ENCODE results near the gene SHD.

SHD gene

DNA sequence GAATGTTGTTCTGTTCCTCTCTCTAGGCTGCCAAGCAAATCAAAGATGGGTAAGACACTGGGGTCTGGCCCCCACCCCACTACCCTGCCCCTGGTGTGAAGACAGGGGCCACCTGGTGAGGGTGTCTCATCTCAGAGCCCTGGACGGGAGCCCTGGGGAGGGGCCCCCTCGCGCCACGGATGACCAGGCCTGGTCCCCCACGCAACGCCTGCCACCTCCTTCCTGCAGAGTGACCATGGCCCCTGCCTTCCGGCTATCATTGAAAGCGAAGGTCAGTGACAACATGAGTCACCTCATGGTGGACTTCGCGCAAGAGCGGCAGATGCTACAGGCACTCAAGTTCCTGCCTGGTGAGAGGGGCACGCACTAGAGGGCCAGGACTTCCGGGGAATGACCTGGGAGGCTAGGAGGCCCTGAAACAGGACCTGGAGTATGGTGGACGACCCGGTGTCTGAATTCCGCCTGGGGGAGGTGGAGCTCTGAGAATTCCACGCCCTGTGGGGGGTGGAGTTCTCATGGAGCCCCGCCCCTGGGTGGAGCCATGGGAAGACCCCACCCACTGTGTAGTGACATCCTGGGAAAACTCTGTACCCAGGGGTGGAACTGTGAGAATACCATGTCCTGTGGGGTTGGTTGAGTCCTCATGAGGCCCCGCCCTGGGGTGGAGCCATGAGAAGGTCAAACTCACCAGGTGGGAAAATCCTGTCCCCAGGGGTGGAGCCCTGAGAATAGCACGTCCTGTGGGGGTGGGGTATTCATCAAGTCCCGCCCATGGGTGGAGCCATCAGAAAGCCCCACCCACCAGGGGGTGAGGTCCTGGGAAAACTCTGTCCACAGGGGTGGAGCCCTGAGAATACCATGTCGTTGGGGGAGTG lies 31.4 kb downstream of the SHD start:
- no peak overlapping the region for H3K4me3 ChIP-seq (replicated peaks; ENCODE audit: insufficient read depth, low read length)
- no peak for DNase-seq (ENCODE audit: low read depth in 1 of 2, low spot score in 1 of 2)
- TF ChIP-seq REST (IDR thresholded peaks at IDR 0.05; ENCODE audit: insufficient replicate concordance, low read depth) = no peak
- TF ChIP-seq POLR2AphosphoS5 (IDR thresholded peaks at IDR 0.05; ENCODE audit: low read depth) = no peak
- TF ChIP-seq, protein P1, sequence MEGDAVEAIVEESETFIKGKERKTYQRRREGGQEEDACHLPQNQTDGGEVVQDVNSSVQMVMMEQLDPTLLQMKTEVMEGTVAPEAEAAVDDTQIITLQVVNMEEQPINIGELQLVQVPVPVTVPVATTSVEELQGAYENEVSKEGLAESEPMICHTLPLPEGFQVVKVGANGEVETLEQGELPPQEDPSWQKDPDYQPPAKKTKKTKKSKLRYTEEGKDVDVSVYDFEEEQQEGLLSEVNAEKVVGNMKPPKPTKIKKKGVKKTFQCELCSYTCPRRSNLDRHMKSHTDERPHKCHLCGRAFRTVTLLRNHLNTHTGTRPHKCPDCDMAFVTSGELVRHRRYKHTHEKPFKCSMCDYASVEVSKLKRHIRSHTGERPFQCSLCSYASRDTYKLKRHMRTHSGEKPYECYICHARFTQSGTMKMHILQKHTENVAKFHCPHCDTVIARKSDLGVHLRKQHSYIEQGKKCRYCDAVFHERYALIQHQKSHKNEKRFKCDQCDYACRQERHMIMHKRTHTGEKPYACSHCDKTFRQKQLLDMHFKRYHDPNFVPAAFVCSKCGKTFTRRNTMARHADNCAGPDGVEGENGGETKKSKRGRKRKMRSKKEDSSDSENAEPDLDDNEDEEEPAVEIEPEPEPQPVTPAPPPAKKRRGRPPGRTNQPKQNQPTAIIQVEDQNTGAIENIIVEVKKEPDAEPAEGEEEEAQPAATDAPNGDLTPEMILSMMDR (IDR thresholded peaks at IDR 0.05; ENCODE audit: insufficient read depth, low read length) = no peak
- no peak for TF ChIP-seq SPI1 (IDR thresholded peaks at IDR 0.05; ENCODE audit: borderline replicate concordance, low read depth)
- TF ChIP-seq GABPA (IDR thresholded peaks at IDR 0.05; ENCODE audit: low read depth) = no peak
- H3K27me3 ChIP-seq (ENCODE audit: insufficient read depth, poor library complexity, severe bottlenecking) = peaks cover under 1% of the 10 kb centered on the region
- H3K27ac ChIP-seq (replicated peaks) = no peak overlapping the region

GRCh38 chr19:4313847-4314490 lies 34.9 kb downstream of the SHD start:
- Histone ChIP-seq H3K27me3 (ENCODE audit: insufficient read depth, poor library complexity, severe bottlenecking) (no peaks in the 10 kb centered on the region), H3K27ac (replicated peaks) (no peak overlapping the region), H3K4me3 (replicated peaks; ENCODE audit: insufficient read depth, low read length) (no peak overlapping the region)
- no peak for DNase-seq (ENCODE audit: low read depth in 1 of 2, low spot score in 1 of 2)
- TF ChIP-seq SPI1 (IDR thresholded peaks at IDR 0.05; ENCODE audit: borderline replicate concordance, low read depth) = no peak
- TF ChIP-seq GABPA (IDR thresholded peaks at IDR 0.05; ENCODE audit: low read depth) = no peak
- no peak for TF ChIP-seq REST (IDR thresholded peaks at IDR 0.05; ENCODE audit: insufficient replicate concordance, low read depth)
- TF ChIP-seq, protein P1 (IDR thresholded peaks at IDR 0.05; ENCODE audit: insufficient read depth, low read length) = no peak
- TF ChIP-seq POLR2AphosphoS5 (IDR thresholded peaks at IDR 0.05; ENCODE audit: low read depth) = no peak

DNA sequence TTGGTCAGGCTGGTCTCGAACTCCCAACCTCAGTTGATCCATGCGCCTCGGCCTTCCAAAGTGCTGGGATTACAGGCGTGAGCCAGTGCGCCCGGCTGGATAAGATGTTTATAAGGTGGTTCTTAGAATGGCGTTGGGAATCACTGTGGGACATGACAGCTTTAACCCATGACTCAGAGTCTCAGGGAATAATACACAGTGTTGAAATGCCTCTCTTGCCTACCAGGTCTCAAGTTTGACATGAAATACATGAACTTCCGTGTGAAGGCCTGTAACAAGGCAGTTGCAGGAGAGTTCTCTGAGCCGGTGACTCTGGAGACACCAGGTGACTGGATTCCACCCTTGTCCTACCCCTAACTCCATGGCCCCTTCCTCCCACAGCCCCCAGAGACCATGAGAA lies 37.9 kb downstream of the SHD start:
- Histone ChIP-seq H3K27ac (replicated peaks) (no peak overlapping the region), H3K27me3 (ENCODE audit: insufficient read depth, poor library complexity, severe bottlenecking) (no peaks in the 10 kb centered on the region), H3K4me3 (replicated peaks; ENCODE audit: insufficient read depth, low read length) (no peak overlapping the region)
- DNase-seq (ENCODE audit: low read depth in 1 of 2, low spot score in 1 of 2) = no peak
- TF ChIP-seq REST (IDR thresholded peaks at IDR 0.05; ENCODE audit: insufficient replicate concordance, low read depth) (no peak), GABPA (IDR thresholded peaks at IDR 0.05; ENCODE audit: low read depth) (no peak), POLR2AphosphoS5 (IDR thresholded peaks at IDR 0.05; ENCODE audit: low read depth) (no peak)

Data from HL-60 (cell line).